ENCODE data around the gene DDX1.

DDX1 gene

DNA sequence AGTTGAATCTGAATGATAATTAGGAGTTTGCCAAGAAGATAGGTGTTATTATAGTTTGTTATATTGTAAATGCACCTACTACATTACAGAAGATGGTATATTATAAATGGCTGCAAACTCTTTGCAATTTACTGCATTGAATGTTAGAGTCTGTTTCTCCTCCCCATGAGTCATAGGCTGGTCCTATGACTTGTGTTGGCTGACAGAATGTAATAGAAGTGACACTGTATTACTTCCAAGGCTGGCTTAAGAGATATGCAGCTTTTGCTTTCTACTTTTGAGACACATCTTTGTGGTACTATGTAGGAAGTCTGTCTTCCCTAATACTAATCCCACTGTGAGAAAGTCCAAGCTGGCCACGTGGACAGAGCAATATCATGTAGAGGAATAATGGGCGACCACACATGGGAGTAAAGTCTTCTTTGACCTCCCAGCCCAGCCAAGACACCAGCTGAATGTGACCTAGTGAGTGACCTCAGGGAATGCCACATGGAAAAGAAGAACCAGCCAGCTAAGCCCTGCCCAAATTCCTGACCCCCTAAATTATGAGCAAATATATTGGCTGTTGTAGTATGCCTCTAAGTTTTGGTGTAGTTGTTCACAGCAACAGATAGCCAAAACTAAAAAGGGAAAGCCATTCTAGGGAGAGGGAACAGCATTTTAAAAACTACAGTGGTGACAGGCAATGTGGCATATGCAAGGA lies 6.8 kb upstream of the DDX1 start:
- H3K9ac ChIP-seq (ENCODE audit: low read depth, low read length) = no peak overlapping the region
- H3K27me3 ChIP-seq (ENCODE audit: control insufficient read depth, insufficient read depth, low read length) = no peaks in the 10 kb centered on the region
- H3K4me3 ChIP-seq (ENCODE audit: low read length) = no peak overlapping the region
- H3K9me3 ChIP-seq (replicated peaks; ENCODE audit: low read length) = no peaks in the 10 kb centered on the region
- no peak overlapping the region for H3K4me2 ChIP-seq (ENCODE audit: low read length)
- no peaks in the 10 kb centered on the region for H3K36me3 ChIP-seq (ENCODE audit: insufficient read depth, low read length)
- no peaks in the 10 kb centered on the region for H3K4me1 ChIP-seq (ENCODE audit: control insufficient read depth, insufficient read depth, low read length)

DNA sequence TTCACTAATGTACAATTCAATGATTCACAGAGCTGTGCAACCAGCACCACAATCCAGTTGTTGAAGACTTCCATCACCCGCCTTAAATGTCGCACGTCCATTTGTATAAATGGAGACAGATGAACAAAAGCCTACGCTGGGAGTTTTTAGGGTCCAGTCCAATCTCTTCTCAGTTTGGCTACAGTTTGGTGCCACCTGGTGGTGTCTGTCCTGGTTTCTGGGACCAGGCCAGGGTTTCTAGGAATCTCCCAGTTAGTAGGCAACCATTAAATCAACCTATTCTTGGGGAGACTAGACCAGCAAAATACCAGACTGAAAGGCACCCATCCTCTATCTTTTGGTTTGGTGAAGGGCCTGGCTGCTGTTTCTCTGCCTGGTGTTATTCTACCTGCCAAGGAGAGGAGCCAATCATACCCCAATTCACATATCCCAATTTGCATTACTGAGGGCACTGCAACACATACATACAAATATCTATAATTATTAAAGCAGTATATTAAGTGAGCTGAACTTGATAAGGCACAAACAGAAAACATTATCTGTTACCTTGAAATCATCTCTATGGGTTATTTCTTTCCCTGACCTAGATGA lies 3.2 kb upstream of the DDX1 start:
- Histone ChIP-seq H3K4me1 (ENCODE audit: control insufficient read depth, insufficient read depth, low read length) (peaks cover 13% of the 10 kb centered on the region), H3K4me3 (ENCODE audit: low read length) (no peak overlapping the region), H3K36me3 (ENCODE audit: insufficient read depth, low read length) (no peaks in the 10 kb centered on the region), H3K9ac (ENCODE audit: low read depth, low read length) (no peak overlapping the region), H3K4me2 (ENCODE audit: low read length) (no peak overlapping the region), H3K27me3 (ENCODE audit: control insufficient read depth, insufficient read depth, low read length) (no peaks in the 10 kb centered on the region), H3K9me3 (replicated peaks; ENCODE audit: low read length) (no peaks in the 10 kb centered on the region)

DNA sequence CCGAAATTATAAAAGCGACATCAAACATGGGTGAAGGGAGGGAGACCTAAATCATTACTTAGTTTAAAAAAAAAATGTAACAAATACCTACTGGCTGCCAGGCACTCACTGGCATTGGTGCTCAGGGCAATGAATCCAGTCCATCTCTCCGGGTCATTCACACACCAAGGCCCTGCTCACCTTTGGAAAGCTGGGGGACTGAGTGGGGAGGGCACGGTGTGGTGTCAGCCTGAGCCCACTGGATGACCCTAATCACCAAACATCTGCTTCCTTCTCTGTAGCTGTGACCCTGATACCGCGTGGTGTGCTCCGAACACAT lies 336 bp upstream of the DDX1 start:
- Histone ChIP-seq H3K27me3 (ENCODE audit: control insufficient read depth, insufficient read depth, low read length) (no peaks in the 10 kb centered on the region), H3K9ac (ENCODE audit: low read depth, low read length) (peak overlapping the region; percentile 97), H3K36me3 (ENCODE audit: insufficient read depth, low read length) (peaks cover 16% of the 10 kb centered on the region), H3K4me2 (ENCODE audit: low read length) (peak overlapping the region; percentile 100), H3K4me1 (ENCODE audit: control insufficient read depth, insufficient read depth, low read length) (peaks cover 15% of the 10 kb centered on the region), H3K4me3 (ENCODE audit: low read length) (peak overlapping the region; percentile 87), H3K9me3 (replicated peaks; ENCODE audit: low read length) (no peaks in the 10 kb centered on the region)

DNA sequence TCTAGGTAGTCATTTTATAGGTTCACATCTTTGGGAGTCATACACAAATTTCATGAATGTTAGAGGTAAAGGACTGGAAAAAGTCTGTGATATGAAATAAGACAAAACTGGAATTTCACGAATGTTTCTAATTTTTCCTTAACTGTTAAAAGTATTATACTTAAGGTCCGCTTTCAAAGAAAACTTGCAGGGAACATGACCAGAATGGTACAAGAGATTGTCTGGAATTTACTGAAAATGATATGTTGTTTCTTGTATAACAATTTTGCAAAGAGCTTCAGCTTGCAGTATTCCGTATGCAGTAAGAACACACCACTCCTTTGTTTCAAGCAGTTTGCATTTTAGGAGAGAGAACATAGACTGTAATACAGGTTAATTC lies 1.6 kb downstream of the DDX1 start:
- Histone ChIP-seq H3K4me2 (ENCODE audit: low read length) (peak overlapping the region; percentile 100), H3K9ac (ENCODE audit: low read depth, low read length) (no peak overlapping the region), H3K27me3 (ENCODE audit: control insufficient read depth, insufficient read depth, low read length) (no peaks in the 10 kb centered on the region), H3K36me3 (ENCODE audit: insufficient read depth, low read length) (peaks cover 36% of the 10 kb centered on the region), H3K4me3 (ENCODE audit: low read length) (peak overlapping the region; percentile 87), H3K9me3 (replicated peaks; ENCODE audit: low read length) (no peaks in the 10 kb centered on the region), H3K4me1 (ENCODE audit: control insufficient read depth, insufficient read depth, low read length) (peaks cover 15% of the 10 kb centered on the region)

DNA sequence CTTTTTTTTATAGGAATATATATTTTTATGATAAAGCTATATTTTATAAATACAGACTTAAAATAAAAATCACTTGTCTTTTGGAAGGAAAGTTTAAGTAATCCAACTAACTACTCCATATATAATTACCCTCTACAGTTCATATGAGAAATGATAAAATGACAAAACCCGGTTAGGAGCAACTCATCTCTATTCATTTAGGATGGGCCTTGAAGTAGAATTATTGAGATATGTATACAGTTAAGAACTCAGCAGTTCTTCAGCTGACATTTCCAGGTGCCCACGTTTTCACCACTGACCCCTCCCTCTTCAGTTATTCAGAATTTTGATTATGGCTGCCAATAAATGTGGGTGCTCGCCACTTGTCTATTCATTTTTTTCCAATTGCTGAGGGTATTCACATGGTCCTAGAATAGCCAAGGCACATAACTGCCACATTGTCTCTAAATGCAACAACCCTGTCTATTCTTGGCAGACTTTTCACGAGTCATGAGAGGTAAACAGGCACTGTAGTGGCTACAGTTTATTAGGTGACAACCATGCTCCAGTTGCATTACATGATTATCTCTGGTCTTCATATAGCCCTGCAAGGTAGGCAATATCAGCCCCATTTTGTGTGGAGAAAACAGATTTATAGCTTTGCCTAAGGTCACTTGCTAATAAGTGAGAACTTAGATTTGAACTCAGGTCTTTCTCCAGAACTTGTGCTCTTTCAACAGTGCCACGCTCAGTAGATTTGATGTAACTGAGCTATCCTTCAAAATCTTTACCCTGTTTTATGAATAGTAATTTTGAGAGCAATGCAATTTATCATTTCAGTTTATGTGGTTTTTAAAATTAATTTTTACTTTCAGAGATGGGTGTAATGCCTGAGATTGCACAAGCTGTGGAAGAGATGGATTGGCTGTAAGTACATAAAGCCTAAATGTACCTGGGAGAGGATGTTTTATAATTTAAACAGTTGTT lies 2.9 kb downstream of the DDX1 start:
- peak overlapping the region; percentile 13 for H3K4me2 ChIP-seq (ENCODE audit: low read length)
- no peaks in the 10 kb centered on the region for H3K27me3 ChIP-seq (ENCODE audit: control insufficient read depth, insufficient read depth, low read length)
- H3K4me1 ChIP-seq (ENCODE audit: control insufficient read depth, insufficient read depth, low read length) = peaks cover 15% of the 10 kb centered on the region
- no peaks in the 10 kb centered on the region for H3K9me3 ChIP-seq (replicated peaks; ENCODE audit: low read length)
- H3K4me3 ChIP-seq (ENCODE audit: low read length) = no peak overlapping the region
- H3K36me3 ChIP-seq (ENCODE audit: insufficient read depth, low read length) = peaks cover 45% of the 10 kb centered on the region
- H3K9ac ChIP-seq (ENCODE audit: low read depth, low read length) = no peak overlapping the region

DNA sequence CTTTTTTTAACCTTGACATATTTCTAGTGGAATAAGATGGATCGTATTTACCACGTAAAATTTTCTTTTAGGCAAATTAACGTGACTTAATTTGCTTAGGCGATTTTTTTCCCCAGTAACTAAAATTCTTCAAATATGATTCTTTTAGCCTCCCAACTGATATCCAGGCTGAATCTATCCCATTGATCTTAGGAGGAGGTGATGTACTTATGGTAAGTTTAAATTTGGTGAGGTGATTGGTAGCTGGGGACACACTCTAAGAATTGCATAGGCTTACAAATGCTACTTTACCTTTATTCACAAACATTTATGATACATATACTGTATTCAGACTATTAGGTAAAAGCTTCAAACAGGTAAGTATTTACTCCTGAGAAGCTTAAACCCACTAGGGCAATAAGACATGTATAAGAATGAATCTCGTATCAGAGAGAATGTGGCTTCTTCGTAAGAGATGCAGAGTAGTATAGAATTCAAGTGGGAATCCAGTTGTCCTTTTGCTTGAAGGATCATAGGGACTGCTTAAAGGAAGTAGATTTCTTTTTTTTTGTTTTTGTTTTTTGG lies 3.8 kb downstream of the DDX1 start:
- Histone ChIP-seq H3K27me3 (ENCODE audit: control insufficient read depth, insufficient read depth, low read length) (no peaks in the 10 kb centered on the region), H3K4me3 (ENCODE audit: low read length) (no peak overlapping the region), H3K4me2 (ENCODE audit: low read length) (no peak overlapping the region), H3K9ac (ENCODE audit: low read depth, low read length) (no peak overlapping the region), H3K9me3 (replicated peaks; ENCODE audit: low read length) (no peaks in the 10 kb centered on the region), H3K4me1 (ENCODE audit: control insufficient read depth, insufficient read depth, low read length) (peaks cover 15% of the 10 kb centered on the region), H3K36me3 (ENCODE audit: insufficient read depth, low read length) (peaks cover 54% of the 10 kb centered on the region)

DNA sequence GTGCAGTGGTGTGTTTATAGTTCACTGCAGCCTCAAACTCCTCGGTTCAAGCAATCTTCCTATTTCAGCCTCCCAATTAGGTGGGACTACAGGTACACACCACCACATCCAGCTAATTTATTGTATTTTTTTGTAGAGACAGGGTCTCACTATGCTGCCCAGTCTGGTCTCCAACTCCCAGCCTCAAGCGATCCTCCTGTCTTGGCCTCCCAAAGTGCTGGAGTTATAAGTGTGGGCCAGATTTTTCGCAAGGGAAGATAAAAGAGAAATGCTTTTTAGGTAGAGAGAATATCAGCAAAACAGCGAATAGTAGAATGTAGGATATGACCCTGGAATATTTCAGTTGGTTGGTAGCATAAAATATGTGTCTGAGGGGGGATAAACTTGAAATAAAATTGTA lies 4.3 kb downstream of the DDX1 start:
- H3K9me3 ChIP-seq (replicated peaks; ENCODE audit: low read length) = no peaks in the 10 kb centered on the region
- peaks cover 14% of the 10 kb centered on the region for H3K4me1 ChIP-seq (ENCODE audit: control insufficient read depth, insufficient read depth, low read length)
- H3K9ac ChIP-seq (ENCODE audit: low read depth, low read length) = no peak overlapping the region
- H3K4me3 ChIP-seq (ENCODE audit: low read length) = no peak overlapping the region
- no peaks in the 10 kb centered on the region for H3K27me3 ChIP-seq (ENCODE audit: control insufficient read depth, insufficient read depth, low read length)
- H3K36me3 ChIP-seq (ENCODE audit: insufficient read depth, low read length) = peaks cover 57% of the 10 kb centered on the region
- H3K4me2 ChIP-seq (ENCODE audit: low read length) = no peak overlapping the region

DNA sequence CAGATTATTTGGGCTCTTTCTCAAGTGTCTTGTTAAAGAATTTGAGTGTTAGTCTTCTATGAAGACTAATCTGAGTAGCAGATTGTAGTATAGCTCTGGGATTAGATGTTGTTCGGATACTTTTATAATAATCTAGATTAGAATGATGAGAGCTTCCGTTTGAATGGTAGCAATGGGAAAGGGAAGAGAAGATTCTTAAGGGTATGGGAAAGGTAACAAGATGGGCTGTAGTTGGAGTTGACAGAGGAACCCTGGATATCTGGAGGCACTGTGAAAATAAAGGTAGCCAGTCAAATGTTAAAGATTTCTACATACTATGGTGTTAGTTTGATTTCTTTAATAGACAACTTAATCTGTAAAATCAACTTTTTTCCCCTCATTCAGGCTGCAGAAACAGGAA lies 4.7 kb downstream of the DDX1 start:
- H3K9ac ChIP-seq (ENCODE audit: low read depth, low read length) = no peak overlapping the region
- H3K27me3 ChIP-seq (ENCODE audit: control insufficient read depth, insufficient read depth, low read length) = no peaks in the 10 kb centered on the region
- H3K4me1 ChIP-seq (ENCODE audit: control insufficient read depth, insufficient read depth, low read length) = peaks cover 10% of the 10 kb centered on the region
- H3K4me2 ChIP-seq (ENCODE audit: low read length) = no peak overlapping the region
- H3K4me3 ChIP-seq (ENCODE audit: low read length) = no peak overlapping the region
- no peaks in the 10 kb centered on the region for H3K9me3 ChIP-seq (replicated peaks; ENCODE audit: low read length)
- peaks cover 62% of the 10 kb centered on the region for H3K36me3 ChIP-seq (ENCODE audit: insufficient read depth, low read length)

DNA sequence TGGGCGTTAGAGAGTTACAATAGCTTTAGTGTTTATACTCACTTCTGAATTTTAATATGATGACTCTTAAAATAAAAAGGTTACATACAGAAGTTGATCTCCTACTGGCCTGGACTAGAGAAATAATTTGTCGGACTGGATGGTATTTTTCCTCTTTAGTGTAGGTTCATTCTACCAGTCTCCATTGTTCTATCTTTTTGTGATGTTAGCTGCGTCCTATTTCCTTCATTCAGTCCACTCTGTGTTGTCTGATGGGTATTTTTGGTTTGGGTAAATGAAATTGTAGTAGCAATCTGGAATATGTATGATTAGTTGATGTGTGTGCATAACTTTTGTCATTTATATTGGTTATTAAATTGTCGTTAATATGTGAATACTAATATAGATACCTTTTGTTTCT lies 5.3 kb downstream of the DDX1 start:
- Histone ChIP-seq H3K4me1 (ENCODE audit: control insufficient read depth, insufficient read depth, low read length) (peaks cover 9% of the 10 kb centered on the region), H3K9me3 (replicated peaks; ENCODE audit: low read length) (no peaks in the 10 kb centered on the region), H3K4me3 (ENCODE audit: low read length) (no peak overlapping the region), H3K27me3 (ENCODE audit: control insufficient read depth, insufficient read depth, low read length) (no peaks in the 10 kb centered on the region), H3K36me3 (ENCODE audit: insufficient read depth, low read length) (peaks cover 68% of the 10 kb centered on the region), H3K9ac (ENCODE audit: low read depth, low read length) (no peak overlapping the region), H3K4me2 (ENCODE audit: low read length) (no peak overlapping the region)

DNA sequence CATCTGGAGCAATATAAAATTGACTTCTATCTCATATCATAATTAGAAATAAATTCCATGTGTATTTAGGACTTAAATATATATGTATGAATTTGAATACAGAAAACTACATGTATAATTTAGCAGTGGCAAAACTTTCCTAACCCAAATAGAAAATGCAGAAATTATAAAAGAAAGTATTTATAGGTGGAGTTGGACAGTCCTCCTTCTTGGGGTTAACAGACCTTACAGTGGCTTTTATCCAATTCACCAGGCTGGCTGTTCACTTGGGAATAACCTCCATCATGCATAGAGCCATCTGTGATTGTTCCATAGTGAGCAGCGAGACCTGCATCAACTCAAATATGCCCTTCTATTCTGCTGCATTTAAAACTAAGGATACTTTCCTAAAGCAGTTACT lies 8.3 kb downstream of the DDX1 start:
- H3K4me2 ChIP-seq (ENCODE audit: low read length) = no peak overlapping the region
- H3K27me3 ChIP-seq (ENCODE audit: control insufficient read depth, insufficient read depth, low read length) = no peaks in the 10 kb centered on the region
- H3K4me1 ChIP-seq (ENCODE audit: control insufficient read depth, insufficient read depth, low read length) = no peaks in the 10 kb centered on the region
- no peak overlapping the region for H3K9ac ChIP-seq (ENCODE audit: low read depth, low read length)
- no peak overlapping the region for H3K4me3 ChIP-seq (ENCODE audit: low read length)
- H3K9me3 ChIP-seq (replicated peaks; ENCODE audit: low read length) = no peaks in the 10 kb centered on the region
- peaks cover 96% of the 10 kb centered on the region for H3K36me3 ChIP-seq (ENCODE audit: insufficient read depth, low read length)

DNA sequence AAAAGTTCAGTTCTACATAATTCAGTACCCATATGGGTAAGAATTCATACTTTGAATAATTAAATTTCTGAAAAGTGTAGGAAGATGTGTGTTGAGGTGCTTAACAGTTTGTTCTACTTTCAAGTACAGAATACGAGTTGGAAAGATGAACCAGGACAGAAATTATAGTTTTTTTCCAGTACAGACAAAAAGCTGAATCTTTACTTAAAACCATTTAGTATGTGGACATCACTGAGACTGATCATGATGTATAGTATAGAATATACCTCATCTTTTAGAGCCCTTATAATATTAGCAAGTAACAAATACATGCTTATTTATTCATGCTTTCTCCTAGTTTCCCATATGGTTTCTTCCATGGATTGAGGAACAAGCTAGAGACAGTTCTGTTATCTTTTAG lies 10.0 kb downstream of the DDX1 start:
- no peaks in the 10 kb centered on the region for H3K4me1 ChIP-seq (ENCODE audit: control insufficient read depth, insufficient read depth, low read length)

More for the DNA sequence above, 10.0 kb downstream of the DDX1 start:
- no peak overlapping the region for H3K4me2 ChIP-seq (ENCODE audit: low read length)
- H3K27me3 ChIP-seq (ENCODE audit: control insufficient read depth, insufficient read depth, low read length) = no peaks in the 10 kb centered on the region
- H3K9ac ChIP-seq (ENCODE audit: low read depth, low read length) = no peak overlapping the region
- H3K9me3 ChIP-seq (replicated peaks; ENCODE audit: low read length) = no peaks in the 10 kb centered on the region
- H3K4me3 ChIP-seq (ENCODE audit: low read length) = no peak overlapping the region
- H3K36me3 ChIP-seq (ENCODE audit: insufficient read depth, low read length) = peaks cover 96% of the 10 kb centered on the region

All from skeletal muscle satellite cell (primary cell).